ENCODE data around the gene SEC14L3. TPM values are rescaled to one million over a fixed set of nuclear protein-coding genes. Genes with fewer than 3 reads are reported as not detected.

The SEC14L3 gene
- total and polyA plus RNA-seq, 2 of the 13 experiments (the other 11 are each of a cell fraction or from before 2014, with no cell fraction given), result not detected

DNA sequence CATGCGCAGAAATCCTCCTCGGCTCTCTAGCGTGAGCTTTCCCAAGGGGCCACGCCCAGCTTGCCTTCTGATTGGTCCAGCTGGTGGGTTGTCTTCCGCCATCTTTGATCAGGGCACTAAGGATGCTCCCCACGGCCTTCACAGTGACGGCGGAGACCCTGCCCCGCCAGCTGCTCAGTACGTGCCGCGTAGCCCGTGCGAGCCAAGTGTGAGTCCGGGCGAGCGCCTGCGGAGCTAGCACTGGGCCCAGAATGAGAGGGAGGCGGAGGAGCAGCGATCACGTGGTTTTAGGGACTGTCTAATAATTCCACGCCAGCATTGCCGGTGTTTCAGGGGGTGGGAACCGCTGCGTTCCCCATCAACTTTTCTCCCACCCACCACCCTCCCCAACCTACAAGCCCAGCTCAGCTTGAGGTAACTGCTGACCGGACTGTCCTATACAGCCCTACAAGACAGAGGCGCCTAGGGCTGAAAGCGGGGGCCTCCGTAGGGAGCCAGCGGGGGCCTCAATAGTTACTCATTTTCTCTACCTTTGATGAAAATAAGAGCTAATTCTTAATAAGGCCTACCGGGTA, 47.8 kb downstream of the SEC14L3 start (continued):
- TF ChIP-seq, protein P1, sequence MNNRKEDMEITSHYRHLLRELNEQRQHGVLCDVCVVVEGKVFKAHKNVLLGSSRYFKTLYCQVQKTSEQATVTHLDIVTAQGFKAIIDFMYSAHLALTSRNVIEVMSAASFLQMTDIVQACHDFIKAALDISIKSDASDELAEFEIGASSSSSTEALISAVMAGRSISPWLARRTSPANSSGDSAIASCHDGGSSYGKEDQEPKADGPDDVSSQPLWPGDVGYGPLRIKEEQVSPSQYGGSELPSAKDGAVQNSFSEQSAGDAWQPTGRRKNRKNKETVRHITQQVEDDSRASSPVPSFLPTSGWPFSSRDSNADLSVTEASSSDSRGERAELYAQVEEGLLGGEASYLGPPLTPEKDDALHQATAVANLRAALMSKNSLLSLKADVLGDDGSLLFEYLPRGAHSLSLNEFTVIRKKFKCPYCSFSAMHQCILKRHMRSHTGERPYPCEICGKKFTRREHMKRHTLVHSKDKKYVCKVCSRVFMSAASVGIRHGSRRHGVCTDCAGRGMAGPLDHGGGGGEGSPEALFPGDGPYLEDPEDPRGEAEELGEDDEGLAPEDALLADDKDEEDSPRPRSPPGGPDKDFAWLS (CRISPR knock-in tag; IDR thresholded peaks at IDR 0.05; ENCODE audit: borderline replicate concordance), result no peak
- TF ChIP-seq ZNF615 (CRISPR knock-in tag; IDR thresholded peaks at IDR 0.05; ENCODE audit: borderline replicate concordance) (no peak), TOPORS (CRISPR knock-in tag; IDR thresholded peaks at IDR 0.05) (no peak), HNRNPLL (IDR thresholded peaks at IDR 0.05; ENCODE audit: low read depth, low read length, poor library complexity, severe bottlenecking) (peak; percentile 98), KDM5A (IDR thresholded peaks at IDR 0.05; ENCODE audit: borderline replicate concordance, low read length) (peak; percentile 35; the same call in 1 of the 2 replicates), ZNF850 (CRISPR knock-in tag; conservative IDR thresholded peaks at IDR 0.05) (no peak), ZSCAN9 (CRISPR knock-in tag; IDR thresholded peaks at IDR 0.05; ENCODE audit: borderline replicate concordance) (peak; percentile 31; the same call in 1 of the 2 replicates), FOXK1 (CRISPR knock-in tag; IDR thresholded peaks at IDR 0.05; ENCODE audit: borderline replicate concordance, low read depth) (peak; percentile 49; the same call in 1 of the 2 replicates), FOXK2 (IDR thresholded peaks at IDR 0.05) (no peak), GABPA (IDR thresholded peaks at IDR 0.05; ENCODE audit: low read depth, low read length) (no peak), GABPA (CRISPR knock-in tag; IDR thresholded peaks at IDR 0.05; ENCODE audit: low read depth) (peak; percentile 69), ZFAT (CRISPR knock-in tag; conservative IDR thresholded peaks at IDR 0.05) (no peak; the same call in 1 of the 2 replicates), SKI (IDR thresholded peaks at IDR 0.05; ENCODE audit: partially characterized antibody) (peak; percentile 56)
- TF ChIP-seq, protein P2, sequence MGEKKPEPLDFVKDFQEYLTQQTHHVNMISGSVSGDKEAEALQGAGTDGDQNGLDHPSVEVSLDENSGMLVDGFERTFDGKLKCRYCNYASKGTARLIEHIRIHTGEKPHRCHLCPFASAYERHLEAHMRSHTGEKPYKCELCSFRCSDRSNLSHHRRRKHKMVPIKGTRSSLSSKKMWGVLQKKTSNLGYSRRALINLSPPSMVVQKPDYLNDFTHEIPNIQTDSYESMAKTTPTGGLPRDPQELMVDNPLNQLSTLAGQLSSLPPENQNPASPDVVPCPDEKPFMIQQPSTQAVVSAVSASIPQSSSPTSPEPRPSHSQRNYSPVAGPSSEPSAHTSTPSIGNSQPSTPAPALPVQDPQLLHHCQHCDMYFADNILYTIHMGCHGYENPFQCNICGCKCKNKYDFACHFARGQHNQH (CRISPR knock-in tag; IDR thresholded peaks at IDR 0.05), result no peak; the same call in 1 of the 2 replicates
- TF ChIP-seq, protein P3, sequence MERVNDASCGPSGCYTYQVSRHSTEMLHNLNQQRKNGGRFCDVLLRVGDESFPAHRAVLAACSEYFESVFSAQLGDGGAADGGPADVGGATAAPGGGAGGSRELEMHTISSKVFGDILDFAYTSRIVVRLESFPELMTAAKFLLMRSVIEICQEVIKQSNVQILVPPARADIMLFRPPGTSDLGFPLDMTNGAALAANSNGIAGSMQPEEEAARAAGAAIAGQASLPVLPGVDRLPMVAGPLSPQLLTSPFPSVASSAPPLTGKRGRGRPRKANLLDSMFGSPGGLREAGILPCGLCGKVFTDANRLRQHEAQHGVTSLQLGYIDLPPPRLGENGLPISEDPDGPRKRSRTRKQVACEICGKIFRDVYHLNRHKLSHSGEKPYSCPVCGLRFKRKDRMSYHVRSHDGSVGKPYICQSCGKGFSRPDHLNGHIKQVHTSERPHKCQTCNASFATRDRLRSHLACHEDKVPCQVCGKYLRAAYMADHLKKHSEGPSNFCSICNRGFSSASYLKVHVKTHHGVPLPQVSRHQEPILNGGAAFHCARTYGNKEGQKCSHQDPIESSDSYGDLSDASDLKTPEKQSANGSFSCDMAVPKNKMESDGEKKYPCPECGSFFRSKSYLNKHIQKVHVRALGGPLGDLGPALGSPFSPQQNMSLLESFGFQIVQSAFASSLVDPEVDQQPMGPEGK (CRISPR knock-in tag; IDR thresholded peaks at IDR 0.05), result peak; percentile 82
- TF ChIP-seq, protein P4, sequence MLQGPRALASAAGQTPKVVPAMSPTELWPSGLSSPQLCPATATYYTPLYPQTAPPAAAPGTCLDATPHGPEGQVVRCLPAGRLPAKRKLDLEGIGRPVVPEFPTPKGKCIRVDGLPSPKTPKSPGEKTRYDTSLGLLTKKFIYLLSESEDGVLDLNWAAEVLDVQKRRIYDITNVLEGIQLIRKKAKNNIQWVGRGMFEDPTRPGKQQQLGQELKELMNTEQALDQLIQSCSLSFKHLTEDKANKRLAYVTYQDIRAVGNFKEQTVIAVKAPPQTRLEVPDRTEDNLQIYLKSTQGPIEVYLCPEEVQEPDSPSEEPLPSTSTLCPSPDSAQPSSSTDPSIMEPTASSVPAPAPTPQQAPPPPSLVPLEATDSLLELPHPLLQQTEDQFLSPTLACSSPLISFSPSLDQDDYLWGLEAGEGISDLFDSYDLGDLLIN (CRISPR knock-in tag; IDR thresholded peaks at IDR 0.05; ENCODE audit: borderline replicate concordance), result no peak
- TF ChIP-seq, protein P5, sequence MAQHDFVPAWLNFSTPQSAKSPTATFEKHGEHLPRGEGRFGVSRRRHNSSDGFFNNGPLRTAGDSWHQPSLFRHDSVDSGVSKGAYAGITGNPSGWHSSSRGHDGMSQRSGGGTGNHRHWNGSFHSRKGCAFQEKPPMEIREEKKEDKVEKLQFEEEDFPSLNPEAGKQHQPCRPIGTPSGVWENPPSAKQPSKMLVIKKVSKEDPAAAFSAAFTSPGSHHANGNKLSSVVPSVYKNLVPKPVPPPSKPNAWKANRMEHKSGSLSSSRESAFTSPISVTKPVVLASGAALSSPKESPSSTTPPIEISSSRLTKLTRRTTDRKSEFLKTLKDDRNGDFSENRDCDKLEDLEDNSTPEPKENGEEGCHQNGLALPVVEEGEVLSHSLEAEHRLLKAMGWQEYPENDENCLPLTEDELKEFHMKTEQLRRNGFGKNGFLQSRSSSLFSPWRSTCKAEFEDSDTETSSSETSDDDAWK (CRISPR knock-in tag; IDR thresholded peaks at IDR 0.05), result no peak

All from HepG2 (cell line).